ENCODE data around the gene EXOC3L2. TPM values are rescaled to one million over a fixed set of nuclear protein-coding genes. Genes with fewer than 3 reads are reported as not detected.
A peak's percentile ranks its signal among the peaks of the same experiment; 100 is the strongest.

The EXOC3L2 gene
- total RNA-seq, 1 experiment from 2014 or later, result not detected

DNA sequence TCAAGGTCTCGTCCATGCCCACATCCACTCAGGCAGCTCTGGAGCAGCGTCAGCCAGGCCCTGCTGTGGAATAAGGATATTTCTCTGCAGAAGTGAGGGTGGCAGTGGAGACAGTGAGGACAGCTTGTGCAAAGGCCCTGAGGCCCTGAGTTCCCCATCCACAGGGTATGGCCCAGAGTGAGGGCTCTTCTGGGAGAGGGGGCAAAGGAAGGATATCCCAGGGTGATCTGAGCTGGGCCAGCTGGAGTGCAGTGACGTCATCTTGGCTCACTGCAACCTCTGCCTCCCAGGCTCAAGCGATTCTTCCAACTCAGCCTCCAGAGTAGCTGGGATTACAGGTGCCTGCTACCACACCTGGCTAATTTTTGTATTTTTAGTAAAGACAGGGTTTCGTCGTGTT, 17.4 kb upstream of the EXOC3L2 start:
- no peak for DNase-seq (ENCODE audit: low spot score)
- in situ Hi-C loops (cut with HindIII; ENCODE audit: low sequenced_read_pairs), result no loop called here

DNA sequence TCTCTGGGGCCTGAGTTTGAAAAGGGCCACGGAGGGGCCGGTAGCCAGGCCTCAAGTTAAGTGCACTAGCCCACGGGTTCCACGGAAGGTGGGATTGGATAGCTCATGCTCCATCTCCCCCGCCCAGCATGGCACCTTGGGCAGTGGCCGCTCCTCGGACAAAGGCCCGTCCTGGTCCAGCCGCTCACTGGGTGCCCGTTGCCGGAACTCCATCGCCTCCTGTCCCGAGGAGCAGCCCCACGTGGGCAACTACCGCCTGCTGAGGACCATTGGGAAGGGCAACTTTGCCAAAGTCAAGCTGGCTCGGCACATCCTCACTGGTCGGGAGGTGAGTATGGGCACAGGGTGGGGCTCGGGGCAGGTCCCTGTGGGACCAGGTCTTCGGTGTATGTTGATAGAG, 13.7 kb upstream of the EXOC3L2 start:
- in situ Hi-C loops (cut with HindIII; ENCODE audit: low sequenced_read_pairs), result no loop called here
- DNase-seq (ENCODE audit: low spot score), result no peak

DNA sequence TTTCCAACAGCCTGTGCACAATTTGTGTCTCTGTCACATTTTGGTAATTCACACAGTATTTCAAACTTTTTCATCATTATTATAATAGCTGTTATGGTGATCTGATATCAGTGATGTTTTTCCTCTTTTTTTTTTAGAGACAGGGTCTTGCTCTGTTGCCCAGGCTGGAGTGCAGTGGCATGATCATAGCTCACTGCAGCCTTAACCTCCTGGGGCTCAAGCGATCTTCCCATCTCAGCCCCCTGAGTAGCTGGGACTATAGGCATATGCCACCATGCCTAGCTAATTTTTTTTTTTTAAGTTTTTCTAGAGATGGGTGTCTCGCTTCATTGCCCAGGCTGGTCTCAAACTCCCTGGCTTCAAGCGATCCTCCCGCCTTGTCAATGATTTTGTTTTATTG, 11.6 kb upstream of the EXOC3L2 start:
- in situ Hi-C loops (cut with HindIII; ENCODE audit: low sequenced_read_pairs), result no loop called here
- no peak for DNase-seq (ENCODE audit: low spot score)

DNA sequence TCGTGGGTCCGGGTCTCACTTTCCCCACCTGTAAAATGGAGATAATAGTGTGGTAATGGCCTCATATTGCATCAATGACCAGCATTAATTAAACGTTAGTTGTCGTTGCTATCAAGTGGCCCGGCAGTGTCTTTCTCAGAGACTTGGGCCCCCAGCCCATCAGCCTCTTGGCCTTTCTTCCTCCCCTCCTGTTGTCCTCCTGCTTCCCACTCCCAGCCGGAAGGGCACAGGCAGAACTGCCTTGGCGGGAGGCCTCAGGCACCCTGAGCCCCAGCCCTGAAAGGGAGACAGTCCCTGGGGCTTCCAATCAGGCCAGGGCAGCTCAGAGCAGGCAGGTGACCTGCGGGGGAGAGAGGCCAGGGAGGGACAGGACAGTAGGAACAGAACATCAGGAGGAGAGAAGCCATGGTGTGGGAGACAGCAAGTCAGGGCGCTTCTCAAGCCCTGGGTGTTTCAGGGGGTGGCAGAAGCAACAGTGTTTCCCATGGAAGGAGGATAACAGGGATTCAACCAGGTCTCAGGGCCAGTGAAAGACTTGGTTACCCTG, 10.5 kb upstream of the EXOC3L2 start:
- no peak for DNase-seq (ENCODE audit: low spot score)
- in situ Hi-C loops (cut with HindIII; ENCODE audit: low sequenced_read_pairs), result no loop called here

DNA sequence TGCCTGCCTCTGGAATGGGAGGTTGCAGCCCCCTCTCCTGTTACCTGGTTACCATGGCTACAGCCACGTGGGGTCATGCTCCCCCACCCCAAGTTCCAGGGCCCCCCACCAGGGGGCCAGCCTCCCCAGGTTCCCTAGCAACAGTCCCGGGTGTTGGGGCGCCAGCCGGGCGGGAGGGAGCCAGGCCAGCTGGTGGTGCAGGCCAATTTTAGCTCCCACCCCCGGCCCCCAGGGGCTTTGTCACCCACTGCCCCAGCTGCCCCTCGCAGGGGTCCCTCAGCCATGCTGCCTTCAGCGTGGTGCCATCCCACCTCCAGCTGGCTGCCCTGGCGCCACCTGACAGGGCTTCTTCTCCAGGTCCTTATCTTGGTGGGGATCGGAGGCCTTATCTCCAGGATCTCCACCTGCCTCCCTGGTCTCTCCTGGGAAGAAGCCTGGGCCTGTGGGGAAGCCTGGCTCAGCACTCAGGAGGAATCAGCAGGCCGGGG, 8.9 kb upstream of the EXOC3L2 start:
- DNase-seq (ENCODE audit: low spot score), result no peak

DNA sequence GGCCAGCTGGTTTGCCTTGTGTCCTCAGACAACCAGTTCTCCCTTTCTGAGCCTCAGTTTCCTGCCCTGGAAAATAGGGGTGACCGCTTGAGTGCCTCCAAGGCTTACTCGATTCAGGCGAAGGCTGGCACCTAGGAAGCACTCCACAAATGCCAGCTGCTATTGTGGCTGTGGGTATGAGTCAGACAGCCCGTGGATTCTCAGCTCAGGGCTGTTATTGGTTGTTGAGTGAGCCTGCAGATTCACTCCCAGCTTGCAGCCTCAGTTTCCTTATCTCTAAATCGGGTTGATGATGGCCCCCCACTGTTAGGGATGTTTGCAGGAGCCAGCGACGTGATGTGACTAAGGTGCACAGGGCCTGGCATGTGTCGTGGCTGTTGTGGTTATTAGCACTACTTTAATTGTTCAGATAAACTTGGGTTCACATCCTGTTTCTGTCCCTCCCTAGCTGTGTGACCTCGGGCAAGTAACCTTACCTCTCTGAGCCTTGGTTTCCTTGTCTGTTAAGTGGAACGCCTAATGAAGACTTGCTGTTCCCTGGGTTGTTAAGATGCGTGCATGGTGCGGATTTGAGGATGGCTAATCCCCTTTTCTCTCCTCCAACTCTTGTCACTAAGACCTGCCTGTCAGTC, 8.3 kb upstream of the EXOC3L2 start:
- no peak for DNase-seq (ENCODE audit: low spot score)
- in situ Hi-C loops (cut with HindIII; ENCODE audit: low sequenced_read_pairs), result no loop called here

More for the DNA sequence above, 8.9 kb upstream of the EXOC3L2 start:
- in situ Hi-C loops (cut with HindIII; ENCODE audit: low sequenced_read_pairs), result no loop called here

DNA sequence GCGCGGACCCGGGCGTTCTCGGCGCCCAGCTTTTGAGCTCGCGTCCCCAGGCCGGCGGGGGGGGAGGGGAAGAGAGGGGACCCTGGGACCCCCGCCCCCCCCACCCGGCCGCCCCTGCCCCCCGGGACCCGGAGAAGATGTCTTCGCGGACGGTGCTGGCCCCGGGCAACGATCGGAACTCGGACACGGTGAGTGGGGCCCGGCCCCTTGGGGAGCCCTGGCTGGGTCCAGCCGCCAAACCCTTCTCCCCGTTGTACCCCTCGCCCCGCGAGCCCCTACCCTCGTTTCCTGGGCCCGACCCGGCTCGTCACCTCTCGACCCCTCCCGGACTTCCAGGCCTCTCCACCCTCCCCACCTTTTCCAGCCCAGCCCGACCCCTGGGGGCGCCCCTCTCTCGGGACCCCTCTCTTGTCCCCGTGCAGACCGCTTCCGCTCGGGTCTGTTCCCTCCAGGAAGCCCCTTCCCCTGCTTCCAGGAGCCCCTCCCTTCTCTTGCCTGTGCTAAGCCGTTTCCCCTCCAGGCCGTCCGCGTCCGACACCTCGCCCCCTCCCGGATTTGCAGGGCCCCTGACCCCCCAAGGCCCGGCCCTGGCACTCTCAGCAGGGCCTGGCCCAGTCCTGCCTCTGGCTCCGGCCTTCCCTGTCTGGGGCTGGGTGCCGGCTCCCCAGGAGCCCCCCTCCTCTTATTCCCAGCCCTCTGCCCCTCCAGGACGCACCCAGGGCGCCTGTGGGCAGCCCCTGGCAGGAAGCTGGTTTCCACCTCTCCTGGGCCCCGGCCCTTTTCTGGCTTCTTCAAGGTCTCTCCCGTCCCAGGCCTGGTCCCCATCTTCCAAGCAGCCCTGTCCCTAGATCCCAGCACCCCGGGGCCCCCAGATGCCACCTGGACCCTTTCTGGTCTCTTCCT, 6.5 kb upstream of the EXOC3L2 start:
- in situ Hi-C loops (cut with HindIII; ENCODE audit: low sequenced_read_pairs), result no loop called here

DNA sequence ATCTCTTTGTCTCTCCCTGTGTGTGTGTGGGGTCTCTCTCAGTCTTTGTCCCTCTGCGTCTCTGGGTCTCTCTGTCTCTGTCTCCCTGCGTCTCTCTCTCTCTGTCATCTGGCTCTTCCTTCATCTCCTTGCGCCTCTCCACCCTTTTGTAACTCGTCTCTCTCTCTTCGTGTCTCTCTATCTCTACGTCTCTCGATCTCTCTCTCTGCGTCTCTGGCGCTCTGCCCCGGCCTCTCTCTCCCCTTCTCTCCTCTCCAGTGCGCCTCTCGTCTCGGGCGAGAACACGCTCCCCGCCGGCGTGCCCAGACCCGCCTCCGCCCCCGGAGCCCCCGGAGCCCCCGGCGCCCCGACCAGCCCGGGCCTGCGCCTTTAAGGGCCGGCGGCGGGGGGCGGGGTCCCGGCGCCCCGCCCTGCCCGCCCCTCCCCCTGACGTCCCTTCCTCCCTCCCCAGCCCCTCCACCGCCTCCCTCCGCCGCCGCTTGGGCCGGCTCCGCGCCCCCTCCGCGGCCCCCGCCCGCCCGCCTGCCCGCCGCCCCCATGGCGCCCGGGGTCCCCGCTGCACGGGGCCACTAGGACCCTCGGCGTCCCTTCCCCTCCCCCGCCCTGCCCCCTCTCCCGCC, 5.7 kb upstream of the EXOC3L2 start, which contains the start of gene MARK4:
MARK4 (plus strand) TSS at position 440 of the 620 bp plus-strand sequence. CDS start 318 bp downstream, outside the sequence.
- DNase-seq (ENCODE audit: low spot score), result peak; percentile 57
- in situ Hi-C loops (cut with HindIII; ENCODE audit: low sequenced_read_pairs), result no loop called here

More for the DNA sequence above, 6.5 kb upstream of the EXOC3L2 start:
- no peak for DNase-seq (ENCODE audit: low spot score)

DNA sequence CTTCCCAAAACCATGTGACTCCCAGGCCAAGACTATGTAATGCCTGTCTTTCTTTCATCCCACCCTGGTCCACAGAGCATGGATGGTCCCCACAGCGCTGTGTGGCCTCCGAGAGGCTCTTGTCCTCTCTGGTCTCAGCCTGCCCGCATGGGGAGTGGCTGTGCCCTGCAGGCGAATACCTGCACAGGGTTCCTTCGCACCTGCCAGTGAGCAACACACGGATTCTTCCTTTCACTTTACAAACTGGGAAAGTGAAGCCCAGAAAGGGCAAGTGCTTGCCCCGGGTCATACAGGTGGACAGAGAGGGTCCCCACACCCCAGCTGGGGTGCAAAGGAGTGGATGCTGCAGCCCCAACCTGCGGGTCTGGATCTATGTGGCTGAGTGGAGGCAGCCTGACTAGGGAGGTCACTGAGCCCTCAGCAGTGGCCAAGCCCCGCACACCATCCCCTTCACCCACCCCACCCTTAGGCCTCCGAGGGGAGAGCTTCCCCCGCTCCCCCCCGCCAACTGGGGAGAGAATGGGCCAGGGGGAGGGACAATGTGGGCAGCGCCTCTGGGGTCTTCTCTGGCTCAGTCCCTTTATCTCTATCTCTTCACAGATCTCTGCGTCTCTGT, 5.1 kb upstream of the EXOC3L2 start:
- DNase-seq (ENCODE audit: low spot score), result no peak
- in situ Hi-C loops (cut with HindIII; ENCODE audit: low sequenced_read_pairs), result no loop called here

DNA sequence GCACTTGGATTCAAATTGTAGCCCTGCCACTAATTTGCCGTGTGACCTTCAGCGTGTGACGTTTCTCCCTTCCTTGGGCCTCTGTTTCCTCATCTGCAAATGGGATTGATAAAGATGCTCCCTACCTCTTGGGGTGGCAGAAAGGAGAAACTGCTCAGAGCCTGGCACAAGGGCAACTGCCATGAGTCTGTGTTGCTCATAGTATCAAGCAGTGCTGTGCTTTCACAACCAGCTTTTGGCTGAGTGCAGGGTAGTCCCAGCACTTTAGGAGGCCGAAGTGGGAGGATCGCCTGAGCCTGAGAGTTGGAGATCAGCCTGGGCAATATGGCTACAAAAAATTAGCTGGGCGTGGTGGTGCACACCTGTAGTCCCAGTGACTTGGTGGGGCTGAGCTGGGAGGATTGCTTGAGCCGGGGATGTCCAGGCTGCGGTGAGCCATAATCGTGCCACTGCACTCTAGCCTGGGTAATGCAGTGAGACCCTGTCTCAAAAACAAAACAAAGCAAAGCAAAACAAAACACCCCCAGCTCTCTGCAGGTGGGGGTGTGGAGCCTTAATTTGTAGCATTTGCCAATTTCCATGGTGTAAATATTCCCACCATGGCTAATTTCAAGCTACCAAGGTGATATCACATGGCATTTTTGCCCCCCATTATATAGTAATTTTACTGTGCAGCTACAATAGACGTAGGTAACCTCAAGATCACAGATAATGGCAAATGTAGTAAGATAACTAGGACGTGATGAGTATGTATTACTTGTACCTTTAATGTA, 4.2 kb upstream of the EXOC3L2 start:
- in situ Hi-C loops (cut with HindIII; ENCODE audit: low sequenced_read_pairs), result no loop called here
- no peak for DNase-seq (ENCODE audit: low spot score)

DNA sequence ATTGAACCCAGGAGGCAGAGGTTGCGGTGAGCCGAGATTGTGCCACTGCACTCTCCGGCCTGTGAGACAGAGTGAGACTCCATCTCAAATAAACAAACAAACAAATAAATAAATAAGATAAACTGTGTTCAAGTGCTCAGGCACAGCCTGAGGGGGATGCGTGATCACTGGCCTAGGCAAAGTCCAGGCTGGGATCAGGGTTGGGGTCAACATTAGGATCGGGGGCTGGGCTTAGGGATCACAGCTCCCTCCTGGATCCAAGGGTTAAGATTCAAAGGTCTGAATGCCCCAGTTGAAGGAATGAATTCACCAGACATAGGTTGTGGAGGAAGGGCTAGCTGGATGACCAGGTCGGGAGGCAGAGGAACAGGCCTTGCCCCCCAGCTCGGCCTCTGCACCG, 1.9 kb upstream of the EXOC3L2 start:
- in situ Hi-C loops (cut with HindIII; ENCODE audit: low sequenced_read_pairs), result no loop called here

DNA sequence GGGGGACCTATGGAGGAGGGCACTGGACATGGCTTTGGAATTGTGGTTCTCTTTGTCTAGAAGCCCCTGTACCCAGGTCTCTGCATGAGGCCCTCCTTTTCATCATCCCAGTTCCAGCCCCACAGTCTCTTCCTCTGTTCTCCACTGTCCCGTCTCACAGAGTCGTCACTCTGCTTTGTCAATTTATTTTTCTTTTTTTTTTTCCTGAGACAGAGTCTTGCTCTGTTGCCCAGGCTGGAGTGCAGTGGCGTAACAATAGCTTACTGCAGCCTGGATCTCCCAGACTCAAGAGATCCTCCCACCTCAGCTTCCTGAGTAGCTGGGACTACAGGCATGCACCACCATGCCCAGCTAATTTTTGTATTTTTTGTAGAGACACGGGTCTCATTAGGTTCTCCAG, 619 bp upstream of the EXOC3L2 start:
- in situ Hi-C loops (cut with HindIII; ENCODE audit: low sequenced_read_pairs), result no loop called here
- DNase-seq (ENCODE audit: low spot score), result no peak

More for the DNA sequence above, 1.9 kb upstream of the EXOC3L2 start:
- no peak for DNase-seq (ENCODE audit: low spot score)

DNA sequence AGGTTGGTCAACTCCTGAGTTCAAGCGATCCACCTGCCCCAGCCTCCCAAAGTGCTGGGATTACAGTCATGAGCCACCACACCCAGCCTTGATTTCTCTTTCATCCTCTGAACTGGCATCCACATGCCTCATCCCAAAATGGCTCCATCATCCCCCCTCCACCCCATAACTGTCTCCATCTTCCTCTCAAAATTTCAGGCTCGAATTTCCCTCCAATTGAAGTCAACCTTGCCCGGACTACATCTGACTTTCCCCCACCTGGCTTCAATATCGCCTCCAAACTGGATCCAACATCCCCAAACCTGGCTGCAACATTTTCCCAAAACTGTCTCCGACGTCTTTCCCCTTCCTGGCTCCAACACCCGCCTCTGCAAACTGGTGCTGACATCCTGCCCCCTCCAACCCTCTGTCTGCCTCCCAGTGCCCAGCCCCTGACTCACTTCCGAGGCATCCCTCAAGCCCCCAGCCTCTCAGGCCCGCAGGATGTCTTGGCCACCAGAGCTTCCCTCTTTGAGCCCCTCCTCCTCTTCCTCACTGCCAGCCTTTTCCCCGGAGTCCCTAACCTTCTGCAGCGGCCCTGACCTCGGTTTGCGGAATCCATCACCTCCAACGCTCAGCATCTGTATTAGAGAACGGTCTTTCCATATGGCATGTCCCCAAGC, 943 bp downstream of the EXOC3L2 start:
- in situ Hi-C loops (cut with HindIII; ENCODE audit: low sequenced_read_pairs), result no loop called here
- no peak for DNase-seq (ENCODE audit: low spot score)

DNA sequence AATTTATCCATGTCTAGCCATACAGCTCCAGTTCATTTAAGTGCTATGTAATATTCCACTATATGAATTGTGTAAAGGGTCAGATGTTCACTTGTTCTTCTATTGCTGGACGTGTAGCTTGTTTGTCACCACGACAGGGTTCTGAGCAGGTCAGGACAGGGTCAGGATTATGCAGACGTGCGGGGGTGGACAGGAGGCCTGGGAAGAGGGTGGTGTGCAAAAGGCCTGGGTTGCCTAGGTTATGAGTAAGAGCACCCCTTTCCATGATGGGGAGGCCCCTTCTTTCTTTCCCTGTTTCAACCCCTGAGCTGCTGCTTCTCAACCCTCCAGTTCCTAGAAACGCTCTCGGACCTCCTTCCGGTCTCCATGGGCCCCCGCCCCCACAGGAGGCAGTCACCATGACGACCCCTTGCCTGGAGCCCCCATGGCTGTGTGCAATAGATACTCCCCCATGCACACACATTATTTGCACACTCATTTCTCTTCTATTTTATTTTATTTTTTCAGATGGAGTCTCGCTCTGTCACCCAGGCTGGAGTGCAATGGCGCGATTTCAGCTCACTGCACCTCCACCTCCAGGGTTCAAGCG, 2.0 kb downstream of the EXOC3L2 start:
- no peak for DNase-seq (ENCODE audit: low spot score)
- in situ Hi-C loops (cut with HindIII; ENCODE audit: low sequenced_read_pairs), result no loop called here

DNA sequence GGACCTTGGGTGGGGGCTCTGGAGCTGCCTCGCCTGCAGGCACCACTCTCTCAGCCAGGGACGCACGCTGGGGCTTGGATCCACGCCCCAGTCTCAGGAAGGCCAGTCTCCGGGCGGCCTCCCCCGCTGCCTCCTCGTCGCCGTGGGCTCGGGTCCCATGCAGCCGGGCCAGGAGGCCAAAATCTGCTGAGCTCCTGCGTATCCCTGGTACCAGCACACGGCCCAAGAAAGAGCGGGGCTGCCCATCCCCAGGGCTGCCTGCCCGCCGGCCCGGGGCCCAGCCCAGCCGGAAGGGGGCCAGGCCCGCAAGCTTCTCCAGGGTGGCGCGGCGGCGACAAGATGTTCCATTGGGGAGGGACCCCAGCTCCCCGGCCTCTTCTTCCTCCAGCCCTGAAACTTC, 6.7 kb downstream of the EXOC3L2 start:
- no peak for DNase-seq (ENCODE audit: low spot score)
- in situ Hi-C loops (cut with HindIII; ENCODE audit: low sequenced_read_pairs), result no loop called here

DNA sequence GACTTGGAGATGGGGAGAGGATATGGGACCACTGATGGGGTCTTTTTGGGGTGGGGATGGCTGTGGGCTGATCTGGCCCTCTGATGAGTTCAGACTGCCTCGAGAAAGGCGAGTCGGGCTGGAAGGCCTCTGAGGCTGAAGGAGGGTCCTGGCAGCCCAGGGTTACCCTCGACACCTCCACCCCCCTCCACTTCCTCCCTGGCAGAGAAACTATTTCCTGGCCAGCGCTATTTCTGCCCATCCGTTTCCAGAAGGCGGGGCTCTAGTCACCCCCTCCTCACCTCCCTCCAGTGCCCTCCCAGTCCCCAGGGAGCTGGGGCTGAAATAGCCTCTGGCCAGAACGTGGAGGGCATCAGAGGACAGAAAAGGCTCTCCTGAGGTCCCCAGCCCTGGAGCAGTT, 9.7 kb downstream of the EXOC3L2 start:
- no peak for DNase-seq (ENCODE audit: low spot score)
- in situ Hi-C loops (cut with HindIII; ENCODE audit: low sequenced_read_pairs), result no loop called here

DNA sequence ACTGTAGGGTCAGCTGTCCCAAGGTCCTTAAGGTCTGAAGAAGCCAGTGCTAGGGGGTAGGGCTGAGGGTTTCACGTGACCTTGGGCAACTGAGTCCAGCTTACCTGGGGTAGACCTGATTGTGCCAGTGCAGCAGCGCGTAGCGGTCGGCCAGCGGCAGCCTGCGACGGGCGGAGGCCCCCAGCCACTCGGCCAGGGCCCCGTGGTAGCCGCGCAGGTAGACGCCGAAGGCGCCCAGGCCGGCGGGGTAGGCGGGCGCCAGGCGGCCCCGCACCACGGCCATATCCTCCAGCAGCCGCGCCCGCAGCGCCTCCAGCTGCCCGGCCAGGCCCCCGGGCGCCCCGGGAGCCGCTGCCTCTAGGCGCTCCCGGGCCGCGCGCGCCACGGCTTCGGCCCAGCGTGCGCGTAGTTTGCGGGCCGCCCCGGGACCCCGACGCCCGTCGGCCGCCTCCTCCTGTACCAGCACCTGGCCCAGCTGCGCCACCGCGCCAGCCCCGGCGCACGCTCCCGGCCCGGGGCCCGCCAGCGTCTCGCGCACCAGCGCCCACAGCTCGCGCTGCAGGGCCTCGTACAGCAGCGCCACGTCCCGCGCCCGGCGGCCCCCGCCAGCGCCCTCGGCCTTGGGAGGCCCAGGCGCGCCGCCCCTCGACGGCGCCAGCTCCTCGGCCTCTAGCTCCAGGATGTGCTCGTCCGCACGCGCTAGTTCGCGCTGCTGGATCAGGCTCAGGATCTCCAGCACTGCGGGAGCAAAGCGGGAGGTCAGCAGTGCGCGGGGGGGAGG, 10.9 kb downstream of the EXOC3L2 start:
- in situ Hi-C loops (cut with HindIII; ENCODE audit: low sequenced_read_pairs), result loop anchor here (5.0 kb wide), 1 partner anchor 73 kb away; no protein-coding TSS in a partner anchor
- no peak for DNase-seq (ENCODE audit: low spot score)
